HepG2 (cell line): Measurements from ENCODE around the gene SNX2. TPM values are rescaled to one million over a fixed set of nuclear protein-coding genes. Genes with fewer than 3 reads are reported as not detected.

Source experiments
- ATF1 ChIP-seq: IDR thresholded peaks from 2 replicates; pipeline ENCODE4 v1.6.1; 2016; ENCODE audit warnings: mild to moderate bottlenecking, control low read depth
- HDAC6 ChIP-seq: fragments of 200-600 bp; sonication (generic); IDR thresholded peaks from 2 replicates; pipeline ENCODE4 v1.7.0; 2017; ENCODE audit warnings: mild to moderate bottlenecking, antibody characterized with exemption, low read length, low read depth
- JUNB ChIP-seq: sonication (generic); formaldehyde crosslinking; IDR thresholded peaks from 2 replicates; pipeline ENCODE4 v1.8.0; 2022; ENCODE audit warnings: missing genetic modification reagents, mild to moderate bottlenecking, borderline replicate concordance
- KLF6 ChIP-seq: IDR thresholded peaks from 2 replicates; pipeline ENCODE4 v1.8.0; 2016; ENCODE audit warnings: missing biosample characterization, missing genetic modification reagents
- NR2F1 ChIP-seq, 2 experiments: fragments of 450-650 bp in 1 of 2; formaldehyde crosslinking in 1 of 2; IDR thresholded peaks; 2 replicates each; pipeline versions ENCODE4 v1.5.0 to v1.6.1; 2016 to 2020; ENCODE audit warnings: mild to moderate bottlenecking in 1 of 2, missing compliant biosample characterization in 1 of 2, missing genetic modification reagents in 1 of 2, moderate library complexity in 1 of 2
- RORA ChIP-seq: sonication (generic); formaldehyde crosslinking; IDR thresholded peaks from 2 replicates; pipeline ENCODE4 v1.5.0; 2020; ENCODE audit warnings: mild to moderate bottlenecking, missing genetic modification reagents, moderate library complexity
- RXRA ChIP-seq: sonication (generic); formaldehyde crosslinking; IDR thresholded peaks from 2 replicates; pipeline ENCODE4 v1.5.1; 2020; ENCODE audit warnings: missing genetic modification reagents
- ZNF230 ChIP-seq: sonication (generic); formaldehyde crosslinking; IDR thresholded peaks from 2 replicates; pipeline ENCODE4 v1.4.0; 2020; ENCODE audit warnings: mild to moderate bottlenecking, missing genetic modification reagents
- ZNF354B ChIP-seq: sonication (generic); formaldehyde crosslinking; IDR thresholded peaks from 2 replicates; pipeline ENCODE4 v1.8.0; 2022; ENCODE audit warnings: mild to moderate bottlenecking, missing genetic modification reagents
- ZNF552 ChIP-seq: sonication (generic); formaldehyde crosslinking; IDR thresholded peaks from 2 replicates; pipeline ENCODE4 v1.9.0; 2022; ENCODE audit warnings: missing genetic modification reagents, mild to moderate bottlenecking, borderline replicate concordance
- ZNF761 ChIP-seq: sonication (generic); formaldehyde crosslinking; conservative IDR thresholded peaks from 2 replicates; pipeline ENCODE4 v1.4.0; 2020; ENCODE audit warnings: mild to moderate bottlenecking, missing genetic modification reagents
- ZNF788 ChIP-seq: sonication (generic); formaldehyde crosslinking; IDR thresholded peaks from 2 replicates; pipeline ENCODE4 v1.5.0; 2020; ENCODE audit warnings: mild to moderate bottlenecking, missing genetic modification reagents, borderline replicate concordance
- ZSCAN9 ChIP-seq: IDR thresholded peaks from 2 replicates; pipeline ENCODE4 v1.6.1; 2016; ENCODE audit warnings: borderline replicate concordance
- polyA plus RNA-seq, 8 experiments: library from polyadenylated mRNA; depleted of rRNA in 3 of 8; stranded (reverse) in 7 of 8; unstranded in 1 of 8; fragments of >200 nt; fragmentation: Illumina TruSeq in 4 of 8; extraction: Trizol in 4 of 8; gene quantifications; 2 replicates each; pipeline versions ENCODE4 v1.2.1 to v1.2.3, GENCODE V29; 2011 to 2016; ENCODE audit warnings: low read depth in 4 of 8, missing spikeins in 1 of 8, mixed read lengths in 1 of 8; ENCODE audit not compliant: insufficient read depth in 1 of 8
- total RNA-seq, 5 experiments: library from RNA; depleted of rRNA; stranded (reverse); fragments of >200 nt; fragmentation: Illumina TruSeq; extraction: Trizol; gene quantifications; 2 replicates each; pipeline ENCODE4 v1.2.3, GENCODE V29; 2016; ENCODE audit warnings: low read depth in 1 of 5
- TF ChIP-seq, protein P1 (sequence below): IDR thresholded peaks from 2 replicates; pipeline ENCODE4 v1.6.1; 2016; ENCODE audit warnings: mild to moderate bottlenecking, missing biosample characterization, missing genetic modification reagents
- TF ChIP-seq, protein P2 (sequence below): sonication (generic); formaldehyde crosslinking; IDR thresholded peaks from 2 replicates; pipeline ENCODE4 v1.5.1; 2020; ENCODE audit warnings: mild to moderate bottlenecking, missing genetic modification reagents, borderline replicate concordance
- TF ChIP-seq, protein P3 (sequence below): sonication (generic); formaldehyde crosslinking; conservative IDR thresholded peaks from 2 replicates; pipeline ENCODE4 v1.8.1; 2023; ENCODE audit warnings: missing genetic modification reagents
- TF ChIP-seq, protein P4 (sequence below): sonication (generic); formaldehyde crosslinking; IDR thresholded peaks from 2 replicates; pipeline ENCODE4 v1.4.0; 2020; ENCODE audit warnings: missing genetic modification reagents, borderline replicate concordance

The SNX2 gene
- total and polyA plus RNA-seq, 2 of the 13 experiments (the other 11 are each of a cell fraction or from before 2014, with no cell fraction given) = 26.4 to 78.8 TPM

DNA sequence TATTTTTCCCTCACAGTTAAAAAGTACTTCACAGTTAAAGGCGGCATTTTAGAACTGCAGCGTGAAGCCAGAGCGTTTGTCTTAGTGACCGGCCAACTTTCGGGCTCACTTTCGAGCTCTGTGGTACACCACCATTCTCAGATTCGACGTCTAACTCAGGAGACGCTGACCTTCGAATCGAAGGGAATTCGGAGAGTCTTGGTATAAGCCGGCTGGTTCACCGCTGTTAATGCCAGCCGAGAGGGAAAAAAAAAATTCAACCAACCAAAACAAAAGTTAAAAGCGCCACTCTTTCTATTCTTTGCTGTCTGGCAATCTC lies 70.0 kb downstream of the SNX2 start (continued):
- 0 out of 2 replicates have a peak, but pooled peaks have one; percentile 36 for TF ChIP-seq RORA (CRISPR knock-in tag)
- TF ChIP-seq ZNF230 (CRISPR knock-in tag) = 0 out of 2 replicates have a peak, but pooled peaks have one; percentile 13
- peak; percentile 62; the same call in 1 of the 2 replicates for TF ChIP-seq KLF6 (CRISPR knock-in tag)
- 0 out of 2 replicates have a peak, but pooled peaks have one; percentile 13 for TF ChIP-seq ZNF354B
- TF ChIP-seq, protein P1, sequence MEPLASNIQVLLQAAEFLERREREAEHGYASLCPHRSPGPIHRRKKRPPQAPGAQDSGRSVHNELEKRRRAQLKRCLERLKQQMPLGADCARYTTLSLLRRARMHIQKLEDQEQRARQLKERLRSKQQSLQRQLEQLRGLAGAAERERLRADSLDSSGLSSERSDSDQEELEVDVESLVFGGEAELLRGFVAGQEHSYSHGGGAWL (CRISPR knock-in tag) = peak; percentile 15; the same call in 1 of the 2 replicates
- 0 out of 2 replicates have a peak, but pooled peaks have one; percentile 8 for TF ChIP-seq ZNF788 (CRISPR knock-in tag)
- no peak for TF ChIP-seq ZNF552 (CRISPR knock-in tag)
- TF ChIP-seq ZSCAN9 = no peak; the same call in 1 of the 2 replicates
- TF ChIP-seq, protein P2, sequence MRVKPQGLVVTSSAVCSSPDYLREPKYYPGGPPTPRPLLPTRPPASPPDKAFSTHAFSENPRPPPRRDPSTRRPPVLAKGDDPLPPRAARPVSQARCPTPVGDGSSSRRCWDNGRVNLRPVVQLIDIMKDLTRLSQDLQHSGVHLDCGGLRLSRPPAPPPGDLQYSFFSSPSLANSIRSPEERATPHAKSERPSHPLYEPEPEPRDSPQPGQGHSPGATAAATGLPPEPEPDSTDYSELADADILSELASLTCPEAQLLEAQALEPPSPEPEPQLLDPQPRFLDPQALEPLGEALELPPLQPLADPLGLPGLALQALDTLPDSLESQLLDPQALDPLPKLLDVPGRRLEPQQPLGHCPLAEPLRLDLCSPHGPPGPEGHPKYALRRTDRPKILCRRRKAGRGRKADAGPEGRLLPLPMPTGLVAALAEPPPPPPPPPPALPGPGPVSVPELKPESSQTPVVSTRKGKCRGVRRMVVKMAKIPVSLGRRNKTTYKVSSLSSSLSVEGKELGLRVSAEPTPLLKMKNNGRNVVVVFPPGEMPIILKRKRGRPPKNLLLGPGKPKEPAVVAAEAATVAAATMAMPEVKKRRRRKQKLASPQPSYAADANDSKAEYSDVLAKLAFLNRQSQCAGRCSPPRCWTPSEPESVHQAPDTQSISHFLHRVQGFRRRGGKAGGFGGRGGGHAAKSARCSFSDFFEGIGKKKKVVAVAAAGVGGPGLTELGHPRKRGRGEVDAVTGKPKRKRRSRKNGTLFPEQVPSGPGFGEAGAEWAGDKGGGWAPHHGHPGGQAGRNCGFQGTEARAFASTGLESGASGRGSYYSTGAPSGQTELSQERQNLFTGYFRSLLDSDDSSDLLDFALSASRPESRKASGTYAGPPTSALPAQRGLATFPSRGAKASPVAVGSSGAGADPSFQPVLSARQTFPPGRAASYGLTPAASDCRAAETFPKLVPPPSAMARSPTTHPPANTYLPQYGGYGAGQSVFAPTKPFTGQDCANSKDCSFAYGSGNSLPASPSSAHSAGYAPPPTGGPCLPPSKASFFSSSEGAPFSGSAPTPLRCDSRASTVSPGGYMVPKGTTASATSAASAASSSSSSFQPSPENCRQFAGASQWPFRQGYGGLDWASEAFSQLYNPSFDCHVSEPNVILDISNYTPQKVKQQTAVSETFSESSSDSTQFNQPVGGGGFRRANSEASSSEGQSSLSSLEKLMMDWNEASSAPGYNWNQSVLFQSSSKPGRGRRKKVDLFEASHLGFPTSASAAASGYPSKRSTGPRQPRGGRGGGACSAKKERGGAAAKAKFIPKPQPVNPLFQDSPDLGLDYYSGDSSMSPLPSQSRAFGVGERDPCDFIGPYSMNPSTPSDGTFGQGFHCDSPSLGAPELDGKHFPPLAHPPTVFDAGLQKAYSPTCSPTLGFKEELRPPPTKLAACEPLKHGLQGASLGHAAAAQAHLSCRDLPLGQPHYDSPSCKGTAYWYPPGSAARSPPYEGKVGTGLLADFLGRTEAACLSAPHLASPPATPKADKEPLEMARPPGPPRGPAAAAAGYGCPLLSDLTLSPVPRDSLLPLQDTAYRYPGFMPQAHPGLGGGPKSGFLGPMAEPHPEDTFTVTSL (CRISPR knock-in tag) = 0 out of 2 replicates have a peak, but pooled peaks have one; percentile 9
- TF ChIP-seq ZNF761 (CRISPR knock-in tag) = 0 out of 2 replicates have a peak, but pooled peaks have one; percentile 32
- no peak for TF ChIP-seq NR2F1 (CRISPR knock-in tag; IDR thresholded peaks at IDR 0.05)
- TF ChIP-seq, protein P3, sequence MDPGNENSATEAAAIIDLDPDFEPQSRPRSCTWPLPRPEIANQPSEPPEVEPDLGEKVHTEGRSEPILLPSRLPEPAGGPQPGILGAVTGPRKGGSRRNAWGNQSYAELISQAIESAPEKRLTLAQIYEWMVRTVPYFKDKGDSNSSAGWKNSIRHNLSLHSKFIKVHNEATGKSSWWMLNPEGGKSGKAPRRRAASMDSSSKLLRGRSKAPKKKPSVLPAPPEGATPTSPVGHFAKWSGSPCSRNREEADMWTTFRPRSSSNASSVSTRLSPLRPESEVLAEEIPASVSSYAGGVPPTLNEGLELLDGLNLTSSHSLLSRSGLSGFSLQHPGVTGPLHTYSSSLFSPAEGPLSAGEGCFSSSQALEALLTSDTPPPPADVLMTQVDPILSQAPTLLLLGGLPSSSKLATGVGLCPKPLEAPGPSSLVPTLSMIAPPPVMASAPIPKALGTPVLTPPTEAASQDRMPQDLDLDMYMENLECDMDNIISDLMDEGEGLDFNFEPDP = 0 out of 2 replicates have a peak, but pooled peaks have one; percentile 69
- no peak for TF ChIP-seq ATF1 (CRISPR knock-in tag)
- no peak for TF ChIP-seq HDAC6
- no peak for TF ChIP-seq JUNB (CRISPR knock-in tag)
- TF ChIP-seq, protein P4, sequence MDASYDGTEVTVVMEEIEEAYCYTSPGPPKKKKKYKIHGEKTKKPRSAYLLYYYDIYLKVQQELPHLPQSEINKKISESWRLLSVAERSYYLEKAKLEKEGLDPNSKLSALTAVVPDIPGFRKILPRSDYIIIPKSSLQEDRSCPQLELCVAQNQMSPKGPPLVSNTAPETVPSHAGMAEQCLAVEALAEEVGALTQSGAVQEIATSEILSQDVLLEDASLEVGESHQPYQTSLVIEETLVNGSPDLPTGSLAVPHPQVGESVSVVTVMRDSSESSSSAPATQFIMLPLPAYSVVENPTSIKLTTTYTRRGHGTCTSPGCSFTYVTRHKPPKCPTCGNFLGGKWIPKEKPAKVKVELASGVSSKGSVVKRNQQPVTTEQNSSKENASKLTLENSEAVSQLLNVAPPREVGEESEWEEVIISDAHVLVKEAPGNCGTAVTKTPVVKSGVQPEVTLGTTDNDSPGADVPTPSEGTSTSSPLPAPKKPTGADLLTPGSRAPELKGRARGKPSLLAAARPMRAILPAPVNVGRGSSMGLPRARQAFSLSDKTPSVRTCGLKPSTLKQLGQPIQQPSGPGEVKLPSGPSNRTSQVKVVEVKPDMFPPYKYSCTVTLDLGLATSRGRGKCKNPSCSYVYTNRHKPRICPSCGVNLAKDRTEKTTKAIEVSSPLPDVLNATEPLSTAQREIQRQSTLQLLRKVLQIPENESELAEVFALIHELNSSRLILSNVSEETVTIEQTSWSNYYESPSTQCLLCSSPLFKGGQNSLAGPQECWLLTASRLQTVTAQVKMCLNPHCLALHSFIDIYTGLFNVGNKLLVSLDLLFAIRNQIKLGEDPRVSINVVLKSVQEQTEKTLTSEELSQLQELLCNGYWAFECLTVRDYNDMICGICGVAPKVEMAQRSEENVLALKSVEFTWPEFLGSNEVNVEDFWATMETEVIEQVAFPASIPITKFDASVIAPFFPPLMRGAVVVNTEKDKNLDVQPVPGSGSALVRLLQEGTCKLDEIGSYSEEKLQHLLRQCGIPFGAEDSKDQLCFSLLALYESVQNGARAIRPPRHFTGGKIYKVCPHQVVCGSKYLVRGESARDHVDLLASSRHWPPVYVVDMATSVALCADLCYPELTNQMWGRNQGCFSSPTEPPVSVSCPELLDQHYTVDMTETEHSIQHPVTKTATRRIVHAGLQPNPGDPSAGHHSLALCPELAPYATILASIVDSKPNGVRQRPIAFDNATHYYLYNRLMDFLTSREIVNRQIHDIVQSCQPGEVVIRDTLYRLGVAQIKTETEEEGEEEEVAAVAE (CRISPR knock-in tag) = 0 out of 2 replicates have a peak, but pooled peaks have one; percentile 16
- 0 out of 2 replicates have a peak, but pooled peaks have one; percentile 3 for TF ChIP-seq RXRA (CRISPR knock-in tag)
